Measurements from ENCODE around the gene MTMR2.

GRCh38 chr11:95795627-95796295, 128.1 kb downstream of the MTMR2 start:
- TF ChIP-seq CTCF (conservative IDR thresholded peaks at IDR 0.05; ENCODE audit: low read depth in 2 of 2): no peak
- no peak for TF ChIP-seq EZH2 (IDR thresholded peaks at IDR 0.05; ENCODE audit: low read depth, unreplicated experiment)
- TF ChIP-seq EZH2phosphoT487 (IDR thresholded peaks at IDR 0.05; ENCODE audit: unreplicated experiment): no peak
- TF ChIP-seq REST (IDR thresholded peaks at IDR 0.05; ENCODE audit: unreplicated experiment): no peak
- TF ChIP-seq JUNB (IDR thresholded peaks at IDR 0.05; ENCODE audit: unreplicated experiment): no peak

Measured in GM23338 (cell line).